Activated CD4-positive, alpha-beta T cell treated with anti-CD3 and anti-CD28 coated beads, Interleukin-2, amount 10 ng/mL, durations not matched to agents 24 days and 14 days (primary cell): Measurements from ENCODE around the gene ARHGEF38. TPM values are rescaled to one million over a fixed set of nuclear protein-coding genes. Genes with fewer than 3 reads are reported as not detected.

ENCODE experiments used
- DNase-seq: peaks from one replicate; pipeline ENCODE4 v3.0.0; 2022
- H3K27ac Mint-ChIP-seq: one replicate; pipeline ENCODE4 v1.8.0; 2022; ENCODE audit warnings: mild to moderate bottlenecking, mixed read lengths
- H3K27me3 Mint-ChIP-seq: one replicate; pipeline ENCODE4 v1.8.0; 2022; ENCODE audit warnings: mixed read lengths
- H3K36me3 Mint-ChIP-seq: one replicate; pipeline ENCODE4 v1.8.0; 2022; ENCODE audit warnings: low read depth, mild to moderate bottlenecking, mixed read lengths
- H3K4me1 Mint-ChIP-seq: one replicate; pipeline ENCODE4 v1.8.0; 2021; ENCODE audit warnings: mixed read lengths
- H3K4me3 Mint-ChIP-seq: one replicate; pipeline ENCODE4 v1.8.0; 2022; ENCODE audit warnings: mild to moderate bottlenecking, moderate library complexity, mixed read lengths
- H3K9me3 Mint-ChIP-seq: one replicate; pipeline ENCODE4 v1.8.0; 2021; ENCODE audit warnings: mixed read lengths
- intact Hi-C: fragments of 100-400 bp; cut with micrococcal nuclease; formaldehyde crosslinking; loops from one replicate; pipeline ENCODE4 v1.15.1; 2023
- total RNA-seq: library from RNA; stranded (reverse); gene quantifications from 2 replicates; pipeline ENCODE4 v1.2.3, GENCODE V29; 2022

ARHGEF38 gene
- not detected in 2 replicates for total RNA-seq

DNA sequence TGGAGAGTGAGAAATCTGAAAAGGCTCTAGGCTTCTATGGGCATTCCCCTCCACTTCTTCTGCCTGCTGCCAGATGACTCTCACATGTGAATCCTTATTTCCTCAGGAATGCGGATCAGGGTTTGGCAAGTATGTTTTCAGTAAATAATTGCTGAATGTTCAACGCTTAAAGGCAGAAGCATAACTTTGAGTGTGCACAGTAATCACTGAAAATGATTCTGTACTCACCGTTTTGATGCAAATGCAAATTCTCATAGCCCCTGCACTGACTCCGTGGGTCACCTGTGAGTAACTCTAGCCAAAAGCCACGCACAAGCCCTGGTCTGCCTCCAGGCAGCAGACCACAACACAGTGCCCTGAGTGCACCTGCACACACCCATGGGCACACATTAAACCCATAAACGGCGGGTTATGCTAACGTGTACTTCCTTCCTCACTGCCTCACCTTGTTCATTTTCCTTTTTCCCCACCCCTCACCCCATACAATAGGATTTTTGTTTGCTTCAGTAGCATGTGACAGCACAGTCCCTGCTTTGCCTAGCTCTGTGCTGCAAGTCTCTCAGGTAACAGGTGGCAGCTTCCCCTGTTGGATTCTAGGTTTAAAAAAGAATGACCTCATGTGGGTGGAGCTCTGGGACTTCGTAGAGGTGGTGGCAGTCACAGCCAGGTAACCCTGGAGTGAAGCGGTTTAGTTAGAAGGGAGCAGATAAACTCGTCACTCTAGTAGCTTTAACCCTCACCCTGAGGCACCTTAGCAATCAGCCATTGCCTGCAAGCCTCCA, at the start of gene ARHGEF38:
ARHGEF38 (plus strand) TSS at position 656 of the 782 bp plus-strand sequence. CDS start 146 bp downstream, outside the sequence.
- Mint-ChIP-seq H3K9me3 (no peaks in the 10 kb centered on the region), H3K4me3 (no peak within 1 kb of the TSS), H3K4me1 (no peaks in the 10 kb centered on the region)

GRCh38 chr4:105503484-105503883, 48.9 kb upstream of the ARHGEF38 start:
- no peaks in the 10 kb centered on the region for H3K9me3 Mint-ChIP-seq
- no peaks in the 10 kb centered on the region for H3K36me3 Mint-ChIP-seq
- no peaks in the 10 kb centered on the region for H3K27me3 Mint-ChIP-seq
- intact Hi-C loops: no loop called here
- H3K27ac Mint-ChIP-seq: no peak overlapping the region
- no peaks in the 10 kb centered on the region for H3K4me1 Mint-ChIP-seq
- no peak overlapping the region for H3K4me3 Mint-ChIP-seq
- DNase-seq: no peak

More for the DNA sequence above, at the start of gene ARHGEF38:
- Mint-ChIP-seq H3K27ac (no peak within 1 kb of the TSS), H3K27me3 (peaks cover 9% of the 10 kb centered on the region), H3K36me3 (no peaks in the 10 kb centered on the region)
- DNase-seq: no peak
- intact Hi-C loops: no loop called here

DNA sequence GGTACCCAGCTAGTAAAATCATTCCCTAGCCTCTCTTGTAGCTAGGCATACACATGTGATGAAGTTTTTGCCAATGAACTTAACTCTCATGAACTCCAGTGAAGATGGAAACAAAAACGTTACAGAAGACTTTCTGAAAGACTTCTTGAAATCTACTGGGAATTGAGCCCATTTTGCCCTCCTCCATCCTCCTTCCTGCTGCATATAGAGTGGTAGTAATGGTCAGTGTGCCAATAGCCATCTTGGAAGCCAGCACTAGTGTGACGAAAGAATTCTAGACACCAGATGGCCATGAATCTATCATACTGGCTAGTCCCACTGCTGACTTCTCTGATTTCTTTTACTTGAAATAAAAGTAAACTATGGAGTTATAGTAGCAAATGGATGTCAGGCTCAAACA, 47.7 kb upstream of the ARHGEF38 start:
- Mint-ChIP-seq H3K9me3 (no peaks in the 10 kb centered on the region), H3K36me3 (no peaks in the 10 kb centered on the region), H3K27me3 (no peaks in the 10 kb centered on the region), H3K27ac (no peak overlapping the region), H3K4me3 (no peak overlapping the region), H3K4me1 (no peaks in the 10 kb centered on the region)
- intact Hi-C loops: no loop called here
- no peak for DNase-seq

- no peaks in the 10 kb centered on the region for H3K4me1 Mint-ChIP-seq
- no peaks in the 10 kb centered on the region for H3K27me3 Mint-ChIP-seq
- DNase-seq: no peak
These were observed 43.1 kb upstream of the ARHGEF38 start for GRCh38 chr4:105509291-105509690.

DNA sequence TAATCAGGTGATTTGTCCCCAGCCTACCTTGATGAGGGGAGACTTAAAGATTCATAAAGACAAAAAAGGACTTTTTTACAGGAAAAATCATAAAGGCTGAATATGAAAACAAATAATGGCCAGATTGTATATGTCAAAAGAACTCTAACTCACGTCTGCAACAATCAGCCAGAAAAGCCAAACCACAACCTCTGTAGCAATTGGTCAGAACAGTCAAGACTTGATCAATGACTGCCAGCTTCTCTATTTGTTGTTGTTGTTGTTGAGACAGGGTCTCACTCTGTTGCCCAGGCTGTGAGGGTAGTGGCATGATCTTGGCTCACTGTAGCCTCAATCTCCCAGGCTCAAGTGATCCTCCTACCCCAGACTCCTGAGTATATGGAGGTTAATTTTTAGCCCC, 42.7 kb upstream of the ARHGEF38 start:
- peaks cover 4% of the 10 kb centered on the region for H3K9me3 Mint-ChIP-seq
- no peaks in the 10 kb centered on the region for H3K36me3 Mint-ChIP-seq
- no peaks in the 10 kb centered on the region for H3K27me3 Mint-ChIP-seq
- no peaks in the 10 kb centered on the region for H3K4me1 Mint-ChIP-seq
- H3K4me3 Mint-ChIP-seq: no peak overlapping the region
- no peak for DNase-seq
- no peak overlapping the region for H3K27ac Mint-ChIP-seq
- intact Hi-C loops: no loop called here

More at GRCh38 chr4:105509291-105509690, 43.1 kb upstream of the ARHGEF38 start:
- H3K9me3 Mint-ChIP-seq: peaks cover 4% of the 10 kb centered on the region
- H3K4me3 Mint-ChIP-seq: no peak overlapping the region
- H3K36me3 Mint-ChIP-seq: no peaks in the 10 kb centered on the region
- intact Hi-C loops: no loop called here
- no peak overlapping the region for H3K27ac Mint-ChIP-seq

- DNase-seq: no peak
- Mint-ChIP-seq H3K4me3 (no peak overlapping the region), H3K9me3 (peaks cover 4% of the 10 kb centered on the region), H3K4me1 (no peaks in the 10 kb centered on the region), H3K36me3 (no peaks in the 10 kb centered on the region), H3K27ac (no peak overlapping the region), H3K27me3 (no peaks in the 10 kb centered on the region)
- intact Hi-C loops: no loop called here
These were observed 42.2 kb upstream of the ARHGEF38 start for GRCh38 chr4:105510245-105510644.

DNA sequence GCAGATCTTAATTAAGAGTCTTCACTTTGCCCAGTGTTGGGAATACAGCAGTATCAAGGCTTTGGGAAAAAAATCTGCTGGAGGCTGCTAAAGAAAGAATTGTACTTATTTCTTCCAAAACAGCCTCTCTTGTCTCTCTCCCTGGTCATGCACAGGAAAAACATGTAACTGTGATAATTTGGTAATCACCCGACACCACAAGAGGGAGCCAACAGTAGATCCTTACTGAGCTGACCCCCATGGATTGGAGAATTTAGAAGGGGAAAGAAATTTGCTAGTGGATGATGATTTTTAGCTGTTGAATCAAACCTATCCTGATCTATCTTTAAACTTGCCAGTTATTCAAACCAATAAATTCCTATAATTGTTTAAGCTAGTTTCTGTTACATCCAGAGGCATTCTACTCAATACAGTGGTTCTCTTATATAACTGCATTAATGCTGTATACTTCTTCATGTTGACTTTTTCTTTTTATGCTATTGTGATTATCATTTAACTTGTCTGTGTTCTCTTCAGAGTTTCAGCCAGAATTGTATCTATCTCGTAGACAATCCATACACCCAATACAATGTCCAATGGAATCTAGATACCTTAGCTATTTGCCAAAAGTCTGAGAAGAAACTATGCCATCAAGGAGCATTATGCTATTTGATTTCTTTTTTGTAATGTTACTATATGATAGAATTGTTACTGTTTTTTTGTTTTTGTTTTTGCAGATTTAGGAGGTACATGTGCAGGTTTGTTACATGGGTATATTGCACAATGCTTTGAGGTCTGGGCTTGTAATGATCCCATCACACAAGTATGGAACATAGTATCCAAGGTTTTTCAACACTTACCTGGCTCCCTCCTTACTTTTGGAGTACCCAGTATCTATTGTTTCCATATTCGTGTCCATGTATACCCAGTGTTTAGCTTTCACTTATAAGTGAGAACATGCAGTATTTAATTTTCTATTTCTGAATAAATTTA, 31.3 kb upstream of the ARHGEF38 start:
- H3K36me3 Mint-ChIP-seq: no peaks in the 10 kb centered on the region
- intact Hi-C loops: loop anchor here (2.0 to 5.0 kb wide), 2 partner anchors 181 to 194 kb away; no protein-coding TSS in a partner anchor
- peaks cover 5% of the 10 kb centered on the region for H3K27me3 Mint-ChIP-seq
- no peak overlapping the region for H3K4me3 Mint-ChIP-seq
- H3K9me3 Mint-ChIP-seq: no peaks in the 10 kb centered on the region
- H3K27ac Mint-ChIP-seq: no peak overlapping the region
- no peaks in the 10 kb centered on the region for H3K4me1 Mint-ChIP-seq
- DNase-seq: peak; percentile 66

- Mint-ChIP-seq H3K27me3 (peaks cover 8% of the 10 kb centered on the region), H3K36me3 (no peaks in the 10 kb centered on the region), H3K4me1 (no peaks in the 10 kb centered on the region), H3K9me3 (no peaks in the 10 kb centered on the region), H3K4me3 (no peak overlapping the region), H3K27ac (no peak overlapping the region)
- DNase-seq: no peak
- intact Hi-C loops: no loop called here
These were observed 25.8 kb upstream of the ARHGEF38 start for GRCh38 chr4:105526656-105527055.

GRCh38 chr4:105527081-105527480, 25.3 kb upstream of the ARHGEF38 start:
- H3K27ac Mint-ChIP-seq: no peak overlapping the region
- intact Hi-C loops: no loop called here
- peaks cover 8% of the 10 kb centered on the region for H3K27me3 Mint-ChIP-seq
- no peaks in the 10 kb centered on the region for H3K36me3 Mint-ChIP-seq
- H3K9me3 Mint-ChIP-seq: no peaks in the 10 kb centered on the region
- no peak for DNase-seq
- H3K4me1 Mint-ChIP-seq: no peaks in the 10 kb centered on the region
- no peak overlapping the region for H3K4me3 Mint-ChIP-seq

DNA sequence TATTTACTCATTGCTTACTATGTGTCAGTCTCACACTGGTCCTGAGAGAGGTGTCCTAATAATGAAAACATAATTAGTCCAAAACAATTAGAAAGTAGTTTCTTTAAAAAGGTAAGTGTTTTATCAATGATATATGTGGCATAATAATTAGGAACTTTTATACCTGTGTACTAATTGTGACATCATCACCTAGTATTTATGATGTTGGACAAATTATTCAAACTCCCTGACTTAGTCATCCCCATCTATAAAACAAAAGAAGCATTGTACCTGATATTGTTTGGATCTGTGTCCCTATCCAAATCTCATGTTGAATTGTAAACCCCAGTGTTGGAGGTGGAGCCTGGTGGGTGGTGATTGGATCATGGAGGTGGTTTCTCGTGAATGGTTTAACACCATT, 15.8 kb upstream of the ARHGEF38 start:
- DNase-seq: no peak
- H3K4me3 Mint-ChIP-seq: no peak overlapping the region
- no peaks in the 10 kb centered on the region for H3K9me3 Mint-ChIP-seq
- H3K27me3 Mint-ChIP-seq: peaks cover 4% of the 10 kb centered on the region
- no peaks in the 10 kb centered on the region for H3K36me3 Mint-ChIP-seq
- H3K4me1 Mint-ChIP-seq: peaks cover 2% of the 10 kb centered on the region
- intact Hi-C loops: no loop called here
- no peak overlapping the region for H3K27ac Mint-ChIP-seq

DNA sequence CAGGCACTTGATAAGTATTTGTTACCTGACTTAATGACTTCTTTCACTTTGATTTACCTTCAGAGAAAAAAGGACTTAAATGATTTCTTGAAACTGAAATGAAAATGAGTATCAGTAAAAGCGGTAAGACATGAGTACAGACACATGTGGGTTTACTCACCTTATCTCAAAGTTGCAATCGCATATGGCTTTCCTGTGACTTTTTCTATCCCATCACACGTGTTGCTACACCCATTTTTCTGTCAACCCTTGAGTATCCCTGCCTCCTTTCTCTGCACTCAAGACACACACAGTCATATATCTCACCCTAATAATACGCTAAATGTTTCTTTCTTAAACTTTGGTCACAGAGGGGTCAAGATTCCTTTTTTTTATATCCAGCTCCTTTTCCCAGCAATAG, 11.0 kb upstream of the ARHGEF38 start:
- H3K9me3 Mint-ChIP-seq: no peaks in the 10 kb centered on the region
- intact Hi-C loops: no loop called here
- no peak overlapping the region for H3K4me3 Mint-ChIP-seq

GRCh38 chr4:105542039-105542438, 10.4 kb upstream of the ARHGEF38 start:
- no peak for DNase-seq

More for the DNA sequence above, 11.0 kb upstream of the ARHGEF38 start:
- no peak for DNase-seq
- no peak overlapping the region for H3K27ac Mint-ChIP-seq
- H3K27me3 Mint-ChIP-seq: peaks cover 23% of the 10 kb centered on the region
- peaks cover 3% of the 10 kb centered on the region for H3K4me1 Mint-ChIP-seq
- H3K36me3 Mint-ChIP-seq: no peaks in the 10 kb centered on the region

DNA sequence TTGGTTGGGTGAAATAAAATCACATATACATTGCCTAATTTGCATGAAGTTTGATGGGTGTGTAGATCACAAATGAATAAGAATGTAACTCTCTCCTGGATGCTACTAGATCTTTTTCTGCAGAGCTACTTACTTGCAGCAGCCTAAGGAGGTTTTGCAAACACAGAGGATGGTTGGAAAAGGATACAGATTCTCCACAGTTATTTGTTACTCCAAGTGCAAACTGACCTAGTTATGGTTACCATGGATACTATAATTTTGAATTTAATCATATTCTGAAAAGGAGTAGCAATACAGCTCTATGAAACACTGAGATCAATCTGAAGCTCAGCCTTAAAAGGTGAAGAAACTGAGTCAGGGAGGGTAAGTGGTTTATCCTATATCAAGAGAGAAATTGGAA, 9.1 kb upstream of the ARHGEF38 start:
- Mint-ChIP-seq H3K27ac (no peak overlapping the region), H3K27me3 (peaks cover 27% of the 10 kb centered on the region), H3K36me3 (no peaks in the 10 kb centered on the region), H3K4me1 (peaks cover 3% of the 10 kb centered on the region), H3K9me3 (no peaks in the 10 kb centered on the region), H3K4me3 (no peak overlapping the region)
- intact Hi-C loops: no loop called here
- no peak for DNase-seq

More at GRCh38 chr4:105542039-105542438, 10.4 kb upstream of the ARHGEF38 start:
- no peaks in the 10 kb centered on the region for H3K36me3 Mint-ChIP-seq
- no peak overlapping the region for H3K4me3 Mint-ChIP-seq
- H3K27me3 Mint-ChIP-seq: peaks cover 22% of the 10 kb centered on the region
- intact Hi-C loops: no loop called here
- H3K4me1 Mint-ChIP-seq: peaks cover 3% of the 10 kb centered on the region
- no peaks in the 10 kb centered on the region for H3K9me3 Mint-ChIP-seq
- no peak overlapping the region for H3K27ac Mint-ChIP-seq

DNA sequence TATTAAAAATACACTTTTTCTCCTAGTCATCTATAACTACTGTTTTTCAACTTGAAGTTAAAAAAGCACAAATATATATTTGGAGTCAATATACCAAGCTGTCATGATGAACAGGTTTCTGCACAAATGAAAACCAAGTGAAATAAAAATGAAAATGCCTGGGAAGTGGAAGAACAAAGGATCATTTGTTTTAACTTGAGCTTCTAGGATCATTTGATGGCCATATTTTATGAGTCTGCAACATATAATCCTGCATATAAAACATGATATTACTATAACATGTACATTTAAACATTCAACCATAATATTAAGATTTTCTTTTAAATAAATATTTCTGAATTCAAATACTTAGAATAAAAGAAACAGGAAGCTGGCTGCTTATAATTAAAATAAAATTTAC, 8.5 kb upstream of the ARHGEF38 start:
- no peak for DNase-seq
- intact Hi-C loops: no loop called here
- no peaks in the 10 kb centered on the region for H3K9me3 Mint-ChIP-seq
- no peak overlapping the region for H3K4me3 Mint-ChIP-seq
- peaks cover 27% of the 10 kb centered on the region for H3K27me3 Mint-ChIP-seq
- peaks cover 3% of the 10 kb centered on the region for H3K4me1 Mint-ChIP-seq
- no peaks in the 10 kb centered on the region for H3K36me3 Mint-ChIP-seq
- no peak overlapping the region for H3K27ac Mint-ChIP-seq
